Heart right ventricle (tissue), 16 donors: ENCODE results near the gene GMPR2. TPM values are rescaled to one million over a fixed set of nuclear protein-coding genes. Genes with fewer than 3 reads are reported as not detected.

Source experiments
- ATAC-seq, 8 donors: fragments of 200-7000 bp; cut with Tn5 transposase; one replicate each; pipeline ENCODE4 v1.9.1; 2020; ENCODE audit warnings: mild to moderate bottlenecking in 8 of 8, moderate library complexity in 8 of 8, moderate number of reproducible peaks in 1 of 8
- DNase-seq, 2 donors: peaks; one replicate each; pipeline ENCODE4 v3.0.0-alpha.2; 2020
- H3K27ac ChIP-seq, 10 donors: fragments of 200-600 bp; sonication (generic) in 2 of 10; one replicate each; pipeline versions ENCODE4 v1.5.0 to v1.8.0; 2020 to 2022; ENCODE audit warnings: mild to moderate bottlenecking in 3 of 10
- H3K27me3 ChIP-seq, 7 donors: fragments of 200-600 bp; one replicate each; pipeline ENCODE4 v1.8.0; 2021 to 2022; ENCODE audit warnings: mild to moderate bottlenecking in 2 of 7
- H3K36me3 ChIP-seq, 9 donors: fragments of 200-600 bp; sonication (generic) in 1 of 9; one replicate each; pipeline versions ENCODE4 v1.5.0 to v1.8.0; 2020 to 2022; ENCODE audit warnings: mild to moderate bottlenecking in 2 of 9
- H3K4me1 ChIP-seq, 9 donors: fragments of 200-600 bp; sonication (generic) in 1 of 9; one replicate each; pipeline versions ENCODE4 v1.5.0 to v1.8.0; 2020 to 2022; ENCODE audit warnings: mild to moderate bottlenecking in 4 of 9
- H3K4me3 ChIP-seq, 10 donors: fragments of 200-600 bp; sonication (generic) in 2 of 10; one replicate each; pipeline versions ENCODE4 v1.5.0 to v1.8.0; 2020 to 2022; ENCODE audit warnings: mild to moderate bottlenecking in 7 of 10, moderate library complexity in 2 of 10
- H3K9me3 ChIP-seq, 11 donors: fragments of 200-600 bp in 10 of 11; sonication (generic) in 2 of 11; one replicate each; pipeline versions ENCODE4 v1.5.0 to v1.8.0; 2013 to 2022; ENCODE audit warnings: mild to moderate bottlenecking in 2 of 11, control low read depth in 1 of 11, moderate library complexity in 1 of 11
- WGBS, 2 donors: extraction: QIAGEN DNeasy Blood & Tissue Kit; methylation state at CpG; one replicate each; pipeline ENCODE4 v1.1.7; 2013; ENCODE audit warnings: inconsistent platforms in 1 of 2; 5-methylcytosine and 5-hydroxymethylcytosine counted together
- intact Hi-C, 10 donors: fragments of 100-400 bp; cut with DNase I; formaldehyde crosslinking; loops; one replicate each; pipeline versions ENCODE4 v1.11.1 to v1.14.2; 2022
- polyA plus RNA-seq, 2 donors: library from polyadenylated mRNA; stranded (reverse); fragments of 200-250 nt; gene quantifications; one replicate each; pipeline ENCODE4 v1.2.3, GENCODE V29; 2013
- total RNA-seq, 10 donors: library from RNA; stranded (reverse); fragmentation: NEBNext Ultra II Directional in 3 of 10; extraction: Animal tissue kit (Norgen Biotek cat#: 25700) in 3 of 10; gene quantifications; one replicate each; pipeline versions ENCODE4 v1.2.1 to v1.2.4, GENCODE V29; 2021 to 2023
- TF ChIP-seq, protein P1 (sequence below), 9 donors: fragments of 200-600 bp; sonication (generic) in 2 of 9; IDR thresholded peaks; one replicate each; pipeline versions ENCODE4 v1.5.0 to v1.8.0; 2021 to 2022; ENCODE audit warnings: antibody characterized with exemption in 9 of 9, mild to moderate bottlenecking in 5 of 9, moderate library complexity in 1 of 9
- donor health status: Arrhythmogenic right ventricular cardiomyopathy.
- donor health status: ischemic (EF 13 %, LVEDD 7.1; RV severe dilation, severe dysfunction).
- donor health status: healthy with polysubstance abuse.
- donor health status: DM: no; HTN: yes; CAD: no.
- donor health status: DM: no; HTN: no; CAD: no.
- donor health status: ischemic (EF 25% LVEDD 6.9; RV normal size, moderate dysfunction).
- donor health status: ischemic (EF 25% LVEDD 5.7; RV mildly dilated, moderate dysfunction).
- donor health status: healthy.
- donor health status: DM: yes; HTN: yes; CAD: no.
- donor health status: Ischemic cardiomyopathy.
- donor health status: ischemic (EF 35%, LVEDD 5.7; RV mildly dilated, moderate dysfunction).
- donor health status: nonischemic (EF 11% LVEDD 7.7; RV severe dilation, severe dysfunction).
- donor health status: DM: yes; HTN: yes; CAD: no.
- donor health status: PGD.
- donor health status: ischemic (EF 29% LVEDD 5.4; RV normal size, mild dysfunction).
- donor health status: nonischemic (EF 23%, LVEDD 6.1; RV moderate dilation, normal function).

Gene GMPR2
- total and polyA plus RNA-seq, 12 donors = 26.4 to 46.9 (median 32.7) TPM

GRCh38 chr14:24266344-24267244 is 33.9 kb downstream of the GMPR2 start:
- Histone ChIP-seq H3K4me1 (peaks cover 0 to 8% (median 5%) of the 10 kb centered on the region in 9 donors), H3K9me3 (no peaks in the 10 kb centered on the region), H3K27me3 (no peaks in the 10 kb centered on the region), H3K27ac (no peak overlapping the region), H3K4me3 (no peak overlapping the region), H3K36me3 (peaks cover 0 to 49% (median 0%) of the 10 kb centered on the region in 9 donors)
- TF ChIP-seq, protein P1, sequence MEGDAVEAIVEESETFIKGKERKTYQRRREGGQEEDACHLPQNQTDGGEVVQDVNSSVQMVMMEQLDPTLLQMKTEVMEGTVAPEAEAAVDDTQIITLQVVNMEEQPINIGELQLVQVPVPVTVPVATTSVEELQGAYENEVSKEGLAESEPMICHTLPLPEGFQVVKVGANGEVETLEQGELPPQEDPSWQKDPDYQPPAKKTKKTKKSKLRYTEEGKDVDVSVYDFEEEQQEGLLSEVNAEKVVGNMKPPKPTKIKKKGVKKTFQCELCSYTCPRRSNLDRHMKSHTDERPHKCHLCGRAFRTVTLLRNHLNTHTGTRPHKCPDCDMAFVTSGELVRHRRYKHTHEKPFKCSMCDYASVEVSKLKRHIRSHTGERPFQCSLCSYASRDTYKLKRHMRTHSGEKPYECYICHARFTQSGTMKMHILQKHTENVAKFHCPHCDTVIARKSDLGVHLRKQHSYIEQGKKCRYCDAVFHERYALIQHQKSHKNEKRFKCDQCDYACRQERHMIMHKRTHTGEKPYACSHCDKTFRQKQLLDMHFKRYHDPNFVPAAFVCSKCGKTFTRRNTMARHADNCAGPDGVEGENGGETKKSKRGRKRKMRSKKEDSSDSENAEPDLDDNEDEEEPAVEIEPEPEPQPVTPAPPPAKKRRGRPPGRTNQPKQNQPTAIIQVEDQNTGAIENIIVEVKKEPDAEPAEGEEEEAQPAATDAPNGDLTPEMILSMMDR (IDR thresholded peaks at IDR 0.05) = no peak
- intact Hi-C loops = no loop called here
- DNase-seq (no peak), ATAC-seq (no peak)
- 90 to 93% methylated on average over 18 of the region's 18 CpGs for WGBS, 2 donors

DNA sequence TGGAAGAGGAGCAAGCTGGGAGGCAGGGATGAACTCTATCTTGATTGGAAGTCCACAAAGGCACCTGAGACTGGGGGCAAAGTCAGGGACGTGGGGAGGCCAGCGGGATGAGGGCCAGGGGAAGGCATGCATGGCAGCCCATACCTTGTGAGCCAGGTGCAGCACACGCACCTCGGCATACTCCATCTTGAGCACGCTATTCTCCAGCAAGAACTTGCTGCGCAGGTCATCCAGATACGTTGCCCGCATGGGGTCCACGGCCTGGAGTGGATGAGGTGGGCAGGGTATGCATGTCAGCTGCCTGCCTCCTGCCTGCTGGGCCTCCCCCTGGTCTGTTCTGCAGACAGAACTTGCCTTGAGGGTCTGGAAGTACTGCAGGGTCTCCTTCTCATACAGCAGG is 34.8 kb downstream of the GMPR2 start:
- intact Hi-C loops = no loop called here
- TF ChIP-seq, protein P1 (IDR thresholded peaks at IDR 0.05) = no peak
- H3K27ac ChIP-seq = no peak overlapping the region
- H3K4me3 ChIP-seq = no peak overlapping the region
- H3K9me3 ChIP-seq = no peaks in the 10 kb centered on the region
- 93 to 96% methylated on average over 9 of the region's 9 CpGs for WGBS, 2 donors
- peaks cover 0 to 49% (median 0%) of the 10 kb centered on the region in 9 donors for H3K36me3 ChIP-seq
- DNase-seq (no peak), ATAC-seq (no peak)
- no peaks in the 10 kb centered on the region for H3K27me3 ChIP-seq
- H3K4me1 ChIP-seq = peaks cover 0 to 18% (median 10%) of the 10 kb centered on the region in 9 donors

DNA sequence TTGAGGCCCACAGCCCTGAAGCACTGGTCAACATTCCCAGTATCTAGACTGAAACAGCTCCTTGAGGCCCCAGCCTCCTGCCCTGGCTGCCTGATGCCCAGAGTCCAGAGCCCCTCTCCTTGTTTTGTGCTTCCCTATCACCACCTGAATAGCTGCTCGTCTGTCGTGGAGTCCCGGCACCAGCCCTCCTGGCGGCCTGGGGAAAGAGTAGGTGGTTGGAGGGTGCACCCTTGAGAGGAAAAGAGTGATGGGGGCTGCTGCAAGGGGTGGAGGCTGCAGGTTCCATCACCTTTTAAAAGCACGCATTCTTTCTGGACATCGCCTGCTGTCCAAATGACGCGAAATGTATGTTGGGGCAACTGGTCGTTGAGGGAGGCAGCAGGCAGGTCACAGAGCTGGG is 35.5 kb downstream of the GMPR2 start:
- ATAC-seq (no peak), DNase-seq (no peak)
- TF ChIP-seq, protein P1 (IDR thresholded peaks at IDR 0.05) = no peak
- Histone ChIP-seq H3K4me1 (peaks cover 0 to 25% (median 10%) of the 10 kb centered on the region in 9 donors), H3K4me3 (no peak overlapping the region), H3K9me3 (no peaks in the 10 kb centered on the region), H3K27me3 (no peaks in the 10 kb centered on the region), H3K27ac (no peak overlapping the region), H3K36me3 (peaks cover 0 to 49% (median 0%) of the 10 kb centered on the region in 9 donors)
- WGBS, 2 donors = 89 to 92% methylated on average over 9 of the region's 9 CpGs
- intact Hi-C loops = no loop called here

DNA sequence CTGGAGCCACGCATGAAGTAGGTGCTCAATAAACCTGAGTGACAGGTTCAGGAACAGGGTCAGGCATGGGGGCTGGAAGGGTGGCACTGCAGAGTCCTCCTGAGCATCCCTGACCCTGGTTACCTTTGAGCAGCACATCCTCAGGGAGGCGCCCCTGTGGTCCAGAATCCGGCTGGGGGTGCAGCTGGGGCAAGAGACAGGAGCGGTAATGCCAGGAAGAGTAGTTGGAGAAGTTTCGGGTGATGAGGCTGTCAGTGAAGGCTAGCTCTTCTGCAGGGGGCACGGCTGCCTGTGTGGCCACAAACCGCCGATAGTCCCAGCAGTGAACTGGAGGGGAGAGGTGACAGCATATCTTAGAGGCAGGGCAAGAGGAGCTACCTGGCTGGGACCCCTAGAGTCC is 36.6 kb downstream of the GMPR2 start:
- no peak overlapping the region for H3K4me3 ChIP-seq
- 93 to 97% methylated on average over 8 of the region's 8 CpGs for WGBS, 2 donors
- H3K36me3 ChIP-seq = peaks cover 0 to 49% (median 0%) of the 10 kb centered on the region in 9 donors
- H3K27me3 ChIP-seq = no peaks in the 10 kb centered on the region
- intact Hi-C loops = no loop called here
- ATAC-seq (no peak), DNase-seq (no peak)
- H3K27ac ChIP-seq = no peak overlapping the region
- no peaks in the 10 kb centered on the region for H3K9me3 ChIP-seq
- peaks cover 0 to 36% (median 13%) of the 10 kb centered on the region in 9 donors for H3K4me1 ChIP-seq
- TF ChIP-seq, protein P1 (IDR thresholded peaks at IDR 0.05) = no peak
